CD4-positive, alpha-beta T cell treated with Interleukin-4 for 4 hours (primary cell): ENCODE results near the gene SULT1E1.

Source experiments
- DNase-seq: peaks from one replicate; pipeline ENCODE4 v3.0.0-alpha.2; 2020

The SULT1E1 gene, protein sequence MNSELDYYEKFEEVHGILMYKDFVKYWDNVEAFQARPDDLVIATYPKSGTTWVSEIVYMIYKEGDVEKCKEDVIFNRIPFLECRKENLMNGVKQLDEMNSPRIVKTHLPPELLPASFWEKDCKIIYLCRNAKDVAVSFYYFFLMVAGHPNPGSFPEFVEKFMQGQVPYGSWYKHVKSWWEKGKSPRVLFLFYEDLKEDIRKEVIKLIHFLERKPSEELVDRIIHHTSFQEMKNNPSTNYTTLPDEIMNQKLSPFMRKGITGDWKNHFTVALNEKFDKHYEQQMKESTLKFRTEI

DNA sequence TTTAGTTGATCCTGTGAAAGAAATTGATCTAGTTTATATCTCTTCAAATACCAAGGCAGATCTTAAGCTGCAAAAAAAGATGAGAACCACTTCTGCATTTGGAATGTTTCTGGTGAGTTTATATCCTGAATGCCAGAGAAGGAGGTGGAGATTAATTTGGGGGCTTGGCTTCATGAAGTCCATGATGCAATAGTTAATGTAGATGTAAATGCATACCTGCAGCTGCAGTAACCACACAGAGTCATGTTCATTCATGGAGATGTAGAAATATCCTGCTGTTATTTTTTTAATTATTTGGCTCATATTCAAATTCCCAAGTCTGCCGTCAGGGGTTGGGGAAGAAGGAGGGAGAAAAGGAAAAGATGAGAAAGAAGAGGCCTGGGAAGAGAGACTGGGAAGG is at the start of gene SULT1E1:
SULT1E1 (minus strand) TSS at position 94 of the 400 bp plus-strand sequence. CDS start 2,501 bp downstream, outside the sequence.
- DNase-seq, result no peak

DNA sequence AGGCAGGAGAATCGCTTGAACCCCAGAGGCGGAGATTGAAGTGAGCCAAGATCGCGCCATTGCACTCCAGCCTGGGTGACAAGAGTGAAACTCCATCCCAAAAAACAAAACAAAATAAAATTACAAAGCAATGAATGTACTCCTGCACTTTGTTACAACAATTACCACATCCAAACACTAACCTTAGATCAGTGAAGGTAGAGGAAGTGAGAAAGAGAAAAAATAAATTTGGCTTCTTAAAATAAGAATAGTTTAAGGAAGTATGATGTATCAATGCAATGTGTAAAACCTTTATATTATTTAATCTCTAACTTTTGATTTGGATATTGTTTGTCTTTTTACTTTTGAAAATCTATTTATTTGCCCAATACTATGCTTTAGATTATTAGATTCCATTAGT is 49.2 kb upstream of the SULT1E1 start:
- no peak for DNase-seq

DNA sequence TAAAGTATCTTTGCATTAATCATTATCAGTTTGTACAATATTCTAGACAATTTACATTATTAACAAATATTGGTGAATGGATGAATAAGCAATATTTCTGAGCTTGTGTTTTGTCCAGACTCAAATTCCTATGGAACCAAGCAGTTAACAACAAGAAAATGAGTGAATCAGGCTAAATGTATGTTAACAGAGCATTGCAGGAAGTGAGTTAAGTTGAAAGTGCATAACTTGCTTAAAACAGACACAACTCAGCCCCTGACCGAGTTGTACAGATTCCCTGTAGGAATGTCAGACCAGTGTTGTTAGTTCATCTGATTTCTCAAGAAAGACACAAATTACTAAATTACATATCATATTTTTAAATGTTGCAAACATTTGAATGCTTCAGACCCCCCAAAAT is 47.2 kb upstream of the SULT1E1 start:
- DNase-seq, result no peak

DNA sequence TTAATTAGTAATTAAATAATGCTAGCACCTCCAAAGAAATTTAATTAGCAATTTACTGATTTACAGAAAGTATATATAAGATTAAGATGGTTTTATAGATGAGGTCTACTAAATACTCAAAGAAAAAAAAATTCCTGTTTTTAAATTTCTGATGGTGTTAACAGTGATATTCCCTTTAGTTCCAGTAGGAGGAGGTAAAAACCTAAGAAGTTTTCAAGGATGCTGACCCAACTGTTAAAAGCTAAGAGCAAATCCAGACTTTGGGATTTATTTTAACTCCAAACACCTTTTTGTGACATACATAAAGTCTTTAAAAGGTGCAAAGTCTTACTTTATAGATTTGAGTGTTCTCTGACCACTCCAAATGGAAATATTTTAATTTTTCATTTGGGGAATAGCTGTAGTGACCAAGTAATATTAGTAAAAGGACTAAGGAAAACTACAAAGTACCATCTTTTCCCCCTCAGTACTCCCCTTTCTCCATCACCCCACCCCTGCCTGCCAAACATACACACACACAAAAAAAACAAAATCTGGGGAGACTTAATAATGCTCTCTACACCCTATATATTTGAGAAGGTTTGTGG is 36.7 kb upstream of the SULT1E1 start:
- no peak for DNase-seq

DNA sequence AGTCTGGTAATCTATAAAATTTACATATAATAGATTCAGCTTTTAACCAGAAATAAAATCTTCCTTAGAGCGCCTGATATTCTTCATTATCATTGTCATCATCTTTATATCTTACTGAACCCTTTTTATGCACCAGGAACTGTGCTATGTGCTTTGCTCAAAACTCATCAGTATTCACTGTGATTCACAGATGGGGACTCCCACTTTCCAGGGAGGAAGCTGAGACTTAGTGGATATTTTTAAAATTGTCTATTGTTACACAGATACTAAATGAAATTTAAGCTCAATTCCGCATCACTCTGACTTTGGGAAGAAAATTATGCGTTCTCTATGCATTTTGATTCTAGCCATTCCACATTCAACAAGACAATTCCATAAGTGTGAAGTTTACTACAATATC is 34.8 kb upstream of the SULT1E1 start:
- no peak for DNase-seq

DNA sequence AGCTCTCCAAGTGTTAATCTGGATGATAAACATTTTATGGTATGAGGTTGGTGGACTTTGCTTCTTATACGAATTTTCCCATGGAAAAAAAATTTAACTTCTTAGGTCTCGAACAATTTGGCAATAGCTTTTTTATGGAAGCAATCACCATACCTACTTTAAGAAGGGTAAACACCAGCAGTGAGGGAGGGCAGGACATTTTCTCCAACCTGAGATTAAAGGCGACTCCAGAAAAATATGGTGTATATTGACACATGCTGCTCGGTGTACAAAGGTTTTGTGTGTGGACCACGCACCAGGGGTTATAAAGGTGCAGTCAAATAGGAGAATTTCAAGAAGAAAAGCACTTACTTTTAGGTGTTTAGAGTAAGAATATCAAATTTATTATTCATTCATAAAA is 34.2 kb upstream of the SULT1E1 start:
- DNase-seq, result no peak

DNA sequence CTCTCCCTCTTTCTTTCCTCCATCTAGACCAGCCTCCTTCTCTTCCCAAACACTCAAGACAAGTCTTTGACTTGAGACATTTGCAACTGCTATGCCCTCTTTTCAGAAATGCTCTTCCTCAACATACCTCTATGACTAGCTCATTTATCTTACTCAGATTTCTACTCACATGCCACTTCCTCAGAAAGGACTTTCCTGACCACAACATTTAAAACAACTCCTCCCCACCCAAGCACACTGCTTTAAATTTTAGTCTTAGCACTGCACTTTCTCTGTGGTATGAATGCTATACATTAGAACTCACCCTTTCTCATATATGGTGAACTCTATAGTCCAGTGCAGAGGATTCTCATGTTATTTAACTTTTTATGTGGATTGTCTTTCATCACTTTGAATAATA is 28.4 kb upstream of the SULT1E1 start:
- DNase-seq, result no peak

DNA sequence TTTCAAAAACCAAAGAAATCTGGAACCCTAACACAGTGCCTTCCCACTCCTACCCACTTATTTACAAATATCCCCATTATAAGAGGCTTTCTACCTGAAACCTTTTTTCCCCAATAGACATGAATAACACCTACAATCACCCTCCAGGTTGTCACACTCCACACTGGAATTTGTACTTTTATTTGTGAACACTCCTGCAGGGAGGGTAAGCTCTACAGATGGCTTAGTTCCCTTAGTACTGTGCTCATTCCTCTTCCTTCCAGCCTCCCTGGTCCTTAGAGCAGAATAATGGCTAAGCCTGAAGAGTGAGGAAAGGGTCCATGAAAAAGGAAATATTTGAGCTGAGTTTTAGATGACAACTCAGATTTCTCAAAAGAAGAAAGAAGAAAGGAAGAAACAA is 22.2 kb upstream of the SULT1E1 start:
- DNase-seq, result no peak

DNA sequence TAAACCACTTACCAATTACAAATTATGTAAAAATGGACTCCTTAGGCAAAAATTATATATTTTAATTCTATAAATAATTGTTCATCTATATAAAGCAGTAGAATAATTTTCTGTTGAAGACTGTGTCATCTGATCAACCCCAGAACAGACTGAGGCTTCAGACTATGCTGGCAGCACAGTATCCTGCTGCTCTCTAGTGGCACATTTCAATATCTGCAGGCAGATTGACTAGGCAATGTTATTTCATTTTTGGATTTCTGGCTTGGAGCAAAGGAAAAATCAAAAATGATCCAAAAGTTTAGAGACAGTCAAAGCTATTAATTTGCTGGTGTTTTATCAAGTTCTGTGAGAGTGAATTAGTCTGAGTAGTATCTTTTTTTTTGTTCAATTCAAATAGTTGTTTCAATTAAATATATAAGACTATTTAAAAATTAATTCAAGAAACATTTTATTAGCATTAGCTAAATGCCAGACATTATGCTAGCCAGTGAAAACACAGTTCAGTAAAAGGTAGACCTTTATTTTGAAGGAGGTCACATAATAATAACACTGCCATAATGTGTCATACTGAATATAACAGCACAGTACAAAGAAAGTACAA is 21.3 kb upstream of the SULT1E1 start:
- peak; percentile 35 for DNase-seq

DNA sequence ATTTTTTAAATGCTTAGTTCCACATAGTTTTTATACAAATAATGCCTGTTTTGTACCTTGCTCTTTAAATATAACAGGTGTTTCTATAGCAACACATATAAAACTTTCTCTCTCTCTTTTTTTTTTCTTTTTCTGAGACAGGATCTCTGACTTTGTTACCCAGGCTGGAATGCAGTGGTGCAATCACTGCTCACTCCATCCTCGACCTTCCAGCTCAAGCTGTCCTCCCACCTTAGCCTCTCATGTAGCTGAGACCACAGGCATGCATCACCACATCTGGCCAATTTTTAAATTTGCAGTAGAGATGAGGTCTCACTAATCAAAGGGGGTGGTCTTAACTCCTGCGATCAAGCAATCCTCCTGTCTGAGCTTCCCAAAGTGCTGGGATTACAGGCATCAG is 18.3 kb upstream of the SULT1E1 start:
- DNase-seq, result no peak

DNA sequence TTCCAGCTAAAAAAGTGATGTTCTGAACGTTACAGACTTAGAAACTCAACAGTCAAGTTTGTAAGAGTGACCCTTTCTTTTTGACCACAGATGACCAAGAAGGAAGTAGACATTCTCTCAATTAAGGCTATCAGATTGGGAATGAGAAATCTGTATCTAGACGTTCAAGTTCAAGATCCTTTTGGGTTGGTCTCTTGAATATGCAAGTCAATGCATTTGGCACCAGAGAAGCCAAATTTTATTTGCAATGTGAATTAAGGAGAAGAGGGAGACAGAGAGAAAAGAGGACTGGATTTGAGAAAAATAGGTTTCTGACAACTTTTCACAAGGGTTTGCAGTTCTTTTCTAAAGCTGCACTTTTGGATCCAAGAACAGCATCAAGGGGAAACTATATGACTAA is 17.5 kb upstream of the SULT1E1 start:
- no peak for DNase-seq

DNA sequence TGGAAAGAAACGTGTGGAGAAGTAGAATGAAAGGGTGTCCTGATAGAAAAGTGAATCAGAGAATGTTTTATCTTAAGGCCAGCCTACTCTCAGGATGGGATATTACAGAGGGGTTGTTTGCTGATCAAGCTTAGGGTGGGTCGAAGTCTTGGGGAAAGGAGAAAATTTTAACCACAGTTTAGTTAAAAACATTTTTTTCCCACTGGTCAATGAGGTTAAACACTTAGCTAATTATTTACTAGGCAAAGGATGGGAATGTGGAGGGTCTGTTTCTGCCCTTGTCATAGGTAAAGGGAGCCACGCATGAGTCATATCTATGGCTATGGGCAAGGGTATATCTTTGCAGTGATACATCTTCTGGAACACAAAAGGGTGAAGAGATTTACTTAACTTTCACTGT is 16.1 kb upstream of the SULT1E1 start:
- DNase-seq, result no peak

DNA sequence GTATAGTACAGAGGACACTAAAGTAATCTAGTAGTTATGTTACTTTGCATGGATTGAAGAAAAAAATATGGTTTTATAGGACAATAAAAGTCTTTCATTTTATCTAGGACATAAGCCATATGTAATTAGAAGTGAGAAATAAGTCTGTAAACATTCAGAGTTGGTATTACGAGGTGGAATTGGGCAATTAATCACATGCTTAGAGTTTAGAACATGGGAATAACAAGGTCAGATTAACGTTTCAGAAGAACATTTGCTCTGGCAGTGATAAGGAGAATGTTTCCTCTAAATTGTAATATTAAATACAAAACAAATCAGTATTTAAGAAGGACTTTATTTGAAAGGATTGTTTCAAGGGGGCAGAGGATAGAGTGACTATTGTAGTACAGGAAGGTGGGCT is 15.6 kb upstream of the SULT1E1 start:
- DNase-seq, result no peak

DNA sequence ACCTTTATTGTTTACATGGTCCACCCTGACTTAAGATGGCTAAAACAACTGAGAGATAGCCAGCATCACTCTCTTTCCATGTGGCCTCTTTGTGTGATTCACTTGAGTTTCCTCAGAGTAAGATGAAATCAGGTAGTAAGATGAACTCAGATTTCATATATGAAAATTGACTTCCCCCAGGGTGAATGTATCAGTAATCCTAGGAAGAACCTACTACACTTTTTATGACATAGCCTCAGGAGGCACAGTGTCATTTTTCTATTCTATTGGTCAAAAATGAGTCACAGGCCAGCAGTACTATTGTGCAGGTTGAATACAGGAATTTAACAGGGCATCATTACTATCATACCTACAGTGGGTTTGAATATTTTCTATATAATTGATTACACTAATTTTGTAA is 14.6 kb upstream of the SULT1E1 start:
- DNase-seq, result no peak

DNA sequence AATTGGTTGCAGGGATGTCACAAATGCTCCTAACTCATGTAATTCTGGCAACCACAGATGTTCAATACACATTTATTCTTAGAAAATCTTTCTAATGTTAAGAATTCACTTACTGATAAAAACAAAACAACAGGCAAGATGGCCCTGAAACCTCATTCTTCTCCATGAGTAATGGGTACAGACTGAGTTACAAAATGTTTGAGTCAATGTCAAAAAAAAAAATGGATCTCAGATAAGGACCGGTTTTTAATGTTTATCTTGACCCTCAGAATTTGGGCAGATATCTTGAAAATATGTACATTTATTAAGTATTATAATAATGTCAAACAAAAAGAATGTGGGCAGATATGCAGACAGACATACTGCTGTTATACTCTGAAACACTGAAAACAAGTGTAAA is 1.8 kb upstream of the SULT1E1 start:
- no peak for DNase-seq

DNA sequence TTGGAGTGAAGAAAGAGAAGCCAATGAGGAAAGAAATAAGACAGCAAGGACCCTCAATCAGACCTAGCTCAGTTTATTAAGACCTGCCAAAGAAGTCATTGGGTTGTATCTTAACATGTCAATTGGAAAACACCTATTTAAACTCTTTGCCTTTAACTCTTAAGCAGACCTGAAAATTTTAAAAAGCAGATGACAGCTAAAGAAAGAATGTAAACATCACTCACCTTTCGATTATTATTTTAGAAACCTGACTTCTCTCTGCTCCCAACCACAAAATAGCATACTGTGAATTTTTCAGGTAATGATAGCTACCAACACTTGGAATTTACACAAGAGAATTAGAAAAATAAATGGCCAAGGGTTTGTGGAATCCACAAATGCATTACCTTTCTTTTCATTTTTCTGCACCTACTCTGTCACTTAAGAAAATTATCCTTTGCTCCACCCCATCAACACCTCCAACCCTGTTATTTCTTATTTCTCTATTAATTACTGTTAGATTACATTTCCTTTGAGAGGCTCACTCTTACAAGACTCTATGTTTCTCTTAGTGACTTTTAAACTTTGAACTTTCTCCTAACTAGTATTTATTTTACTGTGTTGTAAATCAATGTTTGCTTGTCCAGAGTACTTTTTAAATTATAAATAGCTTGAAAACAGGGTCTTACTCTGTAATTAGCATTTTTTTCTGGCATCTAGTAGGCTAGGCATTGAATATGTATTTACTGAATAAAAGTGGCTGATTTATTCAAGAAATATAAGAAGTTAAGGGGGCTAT is 765 bp upstream of the SULT1E1 start:
- no peak for DNase-seq

DNA sequence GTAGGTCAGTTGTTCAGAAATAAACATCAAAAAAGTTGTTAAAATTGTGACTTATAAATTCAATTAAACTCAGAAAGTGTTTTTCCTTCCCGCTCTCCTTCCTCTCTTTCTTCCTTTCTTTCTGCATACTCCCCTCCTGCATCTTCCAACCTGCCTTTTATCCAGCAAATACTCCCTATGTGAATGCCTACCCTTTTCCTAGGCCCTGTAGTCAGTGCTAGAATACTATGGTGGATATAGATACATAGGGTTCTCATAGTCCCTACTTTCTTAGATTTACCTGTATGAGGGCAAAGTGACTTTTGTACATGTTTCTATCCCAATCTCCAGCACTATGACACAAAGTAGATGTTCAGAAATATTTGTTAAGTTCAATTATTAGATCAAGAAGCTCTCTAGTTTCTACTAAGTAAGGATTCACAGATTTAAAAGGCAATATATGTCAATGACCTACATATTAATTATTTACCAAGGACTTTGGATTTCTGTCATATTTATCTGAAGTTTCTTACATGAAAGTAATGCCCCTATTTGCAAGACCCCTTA is 732 bp downstream of the SULT1E1 start:
- no peak for DNase-seq

DNA sequence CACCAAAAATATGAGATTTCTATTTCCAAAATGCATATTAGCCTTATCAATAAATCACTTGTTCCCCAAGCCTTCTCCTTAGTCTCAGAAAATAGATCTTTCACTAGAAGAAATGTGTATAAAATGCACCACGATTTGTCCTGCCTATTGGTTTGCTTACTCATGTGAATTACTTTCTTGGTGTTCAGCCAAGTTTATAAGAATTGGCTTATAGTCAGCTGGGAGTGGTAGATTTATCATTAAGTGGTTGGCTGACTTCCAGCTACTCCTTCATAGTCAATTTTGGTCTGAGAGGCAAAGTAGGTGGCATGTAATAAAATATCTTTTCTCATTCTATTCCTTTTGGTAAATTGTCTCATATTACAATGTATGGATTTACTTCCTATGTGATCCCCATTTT is 1.3 kb downstream of the SULT1E1 start:
- no peak for DNase-seq

DNA sequence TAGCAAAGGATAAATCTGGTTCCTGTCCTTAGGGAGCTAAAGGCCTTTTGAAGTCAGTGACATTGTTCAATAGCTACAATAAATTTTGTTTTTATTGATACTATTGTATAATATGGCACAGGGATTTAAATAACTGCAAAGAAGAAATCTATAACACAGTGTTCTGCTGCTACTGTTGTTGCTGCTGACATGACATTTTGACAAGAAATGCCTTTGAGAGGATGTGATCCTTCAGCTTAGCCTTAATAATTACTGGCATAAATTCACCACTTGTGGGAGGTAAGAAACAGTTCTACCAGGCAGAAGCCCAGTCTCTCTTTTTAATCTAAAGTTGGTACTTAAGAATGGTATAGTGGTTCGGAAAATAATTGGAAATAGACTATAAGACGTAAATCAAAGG is 4.1 kb downstream of the SULT1E1 start:
- DNase-seq, result no peak

DNA sequence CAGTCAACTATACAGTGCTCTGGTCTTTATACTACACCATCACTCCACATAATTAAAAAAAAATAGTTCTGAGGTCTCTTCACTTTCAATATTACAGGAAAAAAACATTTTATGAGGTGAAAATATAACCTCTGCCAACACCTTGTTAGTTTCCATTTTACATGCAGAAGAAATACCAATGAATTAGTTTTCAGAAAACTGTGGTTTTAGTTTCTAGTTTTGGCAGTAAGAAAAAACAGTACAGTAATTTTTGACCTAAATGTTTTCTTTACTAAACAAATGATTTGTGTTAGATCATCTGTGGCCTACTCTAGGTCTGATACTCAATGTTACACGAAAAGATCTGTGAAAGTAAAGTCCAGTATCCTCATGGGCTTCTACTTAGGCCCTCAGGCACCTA is 10.0 kb downstream of the SULT1E1 start:
- no peak for DNase-seq

DNA sequence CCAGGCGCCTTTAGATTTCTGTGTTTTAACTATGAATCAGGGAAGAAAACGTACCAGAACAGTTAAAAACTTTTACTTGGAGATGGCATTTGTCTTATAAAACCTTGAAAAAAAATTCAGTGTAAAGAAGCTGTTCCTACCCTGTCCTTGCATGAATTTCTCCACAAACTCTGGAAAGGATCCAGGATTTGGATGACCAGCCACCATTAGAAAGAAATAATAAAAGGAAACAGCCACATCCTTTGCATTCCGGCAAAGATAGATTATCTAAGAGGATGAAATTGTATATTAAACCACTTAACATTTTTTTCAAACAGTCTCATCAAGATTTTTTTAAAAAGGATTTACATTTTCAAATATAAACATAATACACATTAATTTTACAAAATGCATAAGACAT is 10.6 kb downstream of the SULT1E1 start:
- DNase-seq, result no peak

DNA sequence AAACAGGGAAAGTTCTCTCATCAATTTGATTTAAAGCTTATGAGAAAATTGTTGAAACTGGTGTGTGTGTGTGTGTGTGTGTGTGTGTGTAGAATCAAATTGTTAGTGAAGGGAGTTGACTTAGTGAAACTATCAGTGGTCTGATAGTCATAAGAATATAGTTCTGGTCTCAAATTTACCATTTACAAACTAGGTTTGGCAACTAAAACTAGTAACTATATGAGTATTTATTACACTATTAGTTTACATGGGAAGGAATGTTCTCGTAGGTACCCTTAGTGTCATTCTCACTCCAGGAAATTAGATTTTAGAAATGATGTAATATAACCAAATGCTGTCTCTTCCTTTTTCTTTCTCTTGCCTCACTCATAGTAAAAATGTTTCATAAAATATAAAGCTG is 11.9 kb downstream of the SULT1E1 start:
- no peak for DNase-seq

DNA sequence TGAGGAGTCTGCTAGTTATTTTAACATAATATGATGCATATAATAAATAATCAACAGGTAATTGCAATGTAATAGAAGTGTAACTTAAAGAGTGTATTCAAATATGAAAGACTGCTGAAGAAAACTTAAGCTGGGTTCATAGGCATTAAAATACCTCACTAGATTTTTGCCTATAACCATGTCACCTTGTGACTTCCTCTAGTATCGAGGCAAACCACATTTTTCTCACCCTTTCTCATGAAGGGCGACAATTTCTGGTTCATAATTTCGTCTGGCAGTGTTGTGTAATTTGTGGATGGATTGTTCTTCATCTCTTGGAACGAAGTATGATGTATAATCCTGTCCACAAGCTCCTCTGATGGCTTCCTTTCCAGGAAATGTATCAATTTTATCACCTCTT is 16.0 kb downstream of the SULT1E1 start:
- DNase-seq, result no peak

DNA sequence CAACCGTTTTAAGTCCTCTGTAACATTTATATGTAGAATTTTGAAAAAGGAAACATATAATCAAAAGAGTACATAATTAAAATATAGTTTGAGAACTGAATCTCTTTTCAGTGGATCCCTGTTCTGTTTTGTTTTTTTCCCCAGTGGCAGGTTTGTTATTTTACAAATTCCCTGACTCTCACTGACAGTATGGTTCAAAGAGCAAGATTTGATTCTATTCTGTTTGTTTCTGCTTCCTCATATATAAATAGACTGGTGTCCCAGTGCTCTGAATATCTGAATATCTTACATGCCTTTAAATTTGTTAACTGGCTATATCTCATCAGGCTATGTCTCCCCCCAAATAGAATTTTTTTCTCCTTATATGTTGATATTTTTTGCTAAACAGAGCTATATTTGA is 16.6 kb downstream of the SULT1E1 start:
- no peak for DNase-seq
